OCI-LY7 (cell line): ENCODE results near the gene TMEM225B. TPM values are rescaled to one million over a fixed set of nuclear protein-coding genes. Genes with fewer than 3 reads are reported as not detected.
"Not testable (repeated sequence)": the region's sequence is repeated elsewhere in the genome, so short reads cannot be mapped to it uniquely, and the experiment has no call there.

Source experiments
- BruUV-seq: library from RNA; stranded (reverse); fragments of 400-500 nt; replicated peaks from 2 replicates; lab custom pipeline; 2021; lab: Mats Ljungman, UMichigan
- CTCF ChIA-PET: fragments of 300-600 bp; sonication (Branson Sonifier 250); formaldehyde crosslinking; loops from one replicate; lab custom pipeline; 2022; ENCODE audit warnings: antibody characterized with exemption; ENCODE audit not compliant: unreplicated experiment; lab: Charles Lee
- POLR2A ChIA-PET: fragments of 300-600 bp; sonication (Branson Sonifier 250); formaldehyde crosslinking; loops from one replicate; lab custom pipeline; 2022; ENCODE audit warnings: antibody characterized with exemption; lab: Charles Lee
- DNase-seq: peaks from one replicate; pipeline ENCODE4 v3.0.0-alpha.2; 2015; ENCODE audit warnings: low spot score
- H2AFZ ChIP-seq: fragments of 200-600 bp; sonication (generic), shearing (Covaris generic); 2 replicates; pipeline ENCODE4 v1.6.1; 2014; ENCODE audit warnings: mild to moderate bottlenecking, antibody characterized with exemption, low read length, moderate library complexity
- H3K27ac ChIP-seq: fragments of 200-600 bp; sonication (generic); 2 replicates; pipeline ENCODE4 v1.5.1; 2014; ENCODE audit warnings: mixed run types, low read depth, mild to moderate bottlenecking, moderate library complexity, low read length, inconsistent platforms; ENCODE audit not compliant: poor library complexity, severe bottlenecking
- H3K36me3 ChIP-seq: fragments of 200-600 bp; sonication (generic); 2 replicates; pipeline ENCODE4 v1.6.1; 2014; ENCODE audit warnings: mild to moderate bottlenecking, antibody characterized with exemption, low read length, moderate library complexity, mixed read lengths; ENCODE audit not compliant: insufficient read depth
- H3K4me1 ChIP-seq: fragments of 200-600 bp; sonication (generic); 2 replicates; pipeline ENCODE4 v1.5.1; 2014; ENCODE audit warnings: mild to moderate bottlenecking, low read length; ENCODE audit not compliant: insufficient read depth, poor library complexity, severe bottlenecking
- H3K4me2 ChIP-seq: fragments of 200-600 bp; sonication (generic); 2 replicates; pipeline ENCODE4 v1.6.1; 2014; ENCODE audit warnings: mild to moderate bottlenecking, low read length
- H3K4me3 ChIP-seq: fragments of 200-600 bp; sonication (generic); 2 replicates; pipeline ENCODE4 v1.5.1; 2014; ENCODE audit warnings: mild to moderate bottlenecking, low read depth, low read length; ENCODE audit not compliant: poor library complexity, severe bottlenecking
- H3K79me2 ChIP-seq: fragments of 200-600 bp; sonication (generic); 2 replicates; pipeline ENCODE4 v1.6.1; 2016; ENCODE audit warnings: low read depth, mild to moderate bottlenecking, low read length, moderate library complexity, mixed read lengths; ENCODE audit not compliant: insufficient read depth
- H3K9me2 ChIP-seq: fragments of 200-600 bp; sonication (generic); 2 replicates; pipeline ENCODE4 v1.6.1; 2016; ENCODE audit warnings: mild to moderate bottlenecking, low read length, mixed read lengths; ENCODE audit not compliant: insufficient read depth
- H3K9me3 ChIP-seq: fragments of 200-600 bp; sonication (generic); 2 replicates; pipeline ENCODE4 v1.6.1; 2014; ENCODE audit warnings: mild to moderate bottlenecking, mixed run types, low read length, mixed read lengths
- H4K20me1 ChIP-seq: fragments of 200-600 bp; sonication (generic); 2 replicates; pipeline ENCODE4 v1.6.1; 2014; ENCODE audit warnings: mild to moderate bottlenecking, antibody characterized with exemption, low read length, moderate library complexity, mixed read lengths; ENCODE audit not compliant: insufficient read depth
- EZH2phosphoT487 ChIP-seq: fragments of 200-600 bp; sonication (generic); IDR thresholded peaks from 2 replicates; pipeline ENCODE4 v1.6.1; 2018; ENCODE audit warnings: low read depth, borderline replicate concordance, mild to moderate bottlenecking, mixed run types, antibody characterized with exemption, low read length, moderate library complexity, mixed read lengths
- intact Hi-C: fragments of 100-400 bp; cut with micrococcal nuclease; formaldehyde crosslinking; loops from one replicate; pipeline ENCODE4 v1.10.0; 2022; ENCODE audit not compliant: unreplicated experiment
- total RNA-seq, 2 experiments: library from RNA; depleted of rRNA in 1 of 2; stranded (reverse); fragments of >200 nt in 1 of 2; shearing (Covaris generic) in 1 of 2; gene quantifications; 2 replicates each; pipeline ENCODE4 v1.2.3, GENCODE V29; 2014 to 2022
- TF ChIP-seq, protein P1 (sequence below): fragments of 200-600 bp; sonication (generic); conservative IDR thresholded peaks from 2 replicates; pipeline ENCODE4 v1.5.1; 2014; ENCODE audit warnings: mild to moderate bottlenecking, antibody characterized with exemption, low read length, moderate library complexity, mixed read lengths

Gene TMEM225B
- total RNA-seq, 2 experiments from 2014 or later: 2.4 TPM

- peaks cover 53% of the 10 kb centered on the region; the same call in 1 of the 2 replicates for H3K36me3 ChIP-seq
- no peaks in the 10 kb centered on the region for H3K4me1 ChIP-seq
- H3K4me3 ChIP-seq: no peak overlapping the region
- no peak overlapping the region for H3K27ac ChIP-seq
- BruUV-seq: TSS peak; percentile 14
- no peaks in the 10 kb centered on the region for H3K79me2 ChIP-seq
- intact Hi-C loops: no loop called here
- ChIA-PET POLR2A (interaction anchor here (0.6 kb wide), 1 partner anchor 508 kb away, joined by 3 read pairs; no protein-coding TSS in a partner anchor), CTCF (no interaction called here)
- H4K20me1 ChIP-seq: no peaks in the 10 kb centered on the region
- no peak for TF ChIP-seq EZH2phosphoT487
- TF ChIP-seq, protein P1, sequence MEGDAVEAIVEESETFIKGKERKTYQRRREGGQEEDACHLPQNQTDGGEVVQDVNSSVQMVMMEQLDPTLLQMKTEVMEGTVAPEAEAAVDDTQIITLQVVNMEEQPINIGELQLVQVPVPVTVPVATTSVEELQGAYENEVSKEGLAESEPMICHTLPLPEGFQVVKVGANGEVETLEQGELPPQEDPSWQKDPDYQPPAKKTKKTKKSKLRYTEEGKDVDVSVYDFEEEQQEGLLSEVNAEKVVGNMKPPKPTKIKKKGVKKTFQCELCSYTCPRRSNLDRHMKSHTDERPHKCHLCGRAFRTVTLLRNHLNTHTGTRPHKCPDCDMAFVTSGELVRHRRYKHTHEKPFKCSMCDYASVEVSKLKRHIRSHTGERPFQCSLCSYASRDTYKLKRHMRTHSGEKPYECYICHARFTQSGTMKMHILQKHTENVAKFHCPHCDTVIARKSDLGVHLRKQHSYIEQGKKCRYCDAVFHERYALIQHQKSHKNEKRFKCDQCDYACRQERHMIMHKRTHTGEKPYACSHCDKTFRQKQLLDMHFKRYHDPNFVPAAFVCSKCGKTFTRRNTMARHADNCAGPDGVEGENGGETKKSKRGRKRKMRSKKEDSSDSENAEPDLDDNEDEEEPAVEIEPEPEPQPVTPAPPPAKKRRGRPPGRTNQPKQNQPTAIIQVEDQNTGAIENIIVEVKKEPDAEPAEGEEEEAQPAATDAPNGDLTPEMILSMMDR: peak; percentile 32; the same call in 1 of the 2 replicates
- peak; percentile 9 for DNase-seq
- no peak overlapping the region for H2AFZ ChIP-seq
- H3K4me2 ChIP-seq: no peak overlapping the region
- H3K9me2 ChIP-seq: no peaks in the 10 kb centered on the region
- H3K9me3 ChIP-seq: no peaks in the 10 kb centered on the region
These were observed 33.4 kb downstream of the TMEM225B start for GRCh38 chr7:99631295-99632109.

DNA sequence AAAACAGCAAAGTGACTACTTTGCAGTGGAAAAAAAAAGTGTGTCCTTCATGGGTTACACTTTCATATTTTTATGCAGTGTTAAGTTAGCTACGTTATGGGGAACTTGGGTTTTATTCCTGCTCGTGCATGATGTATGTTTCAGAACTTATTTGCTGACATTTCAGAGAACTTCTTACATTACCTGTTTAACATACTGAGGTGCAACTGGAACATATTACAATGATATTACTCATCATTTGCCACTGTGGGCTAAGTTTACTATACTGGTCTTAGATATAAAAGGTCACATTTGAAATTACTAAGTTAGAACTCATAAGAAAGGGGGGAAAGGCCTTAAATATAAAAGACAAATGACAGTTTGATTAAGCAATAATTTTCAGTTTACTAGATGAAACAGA lies 39.3 kb downstream of the TMEM225B start:
- H3K27ac ChIP-seq, H3K4me2 ChIP-seq, H3K9me3 ChIP-seq, H3K4me1 ChIP-seq, DNase-seq, CTCF ChIA-PET, BruUV-seq, H3K79me2 ChIP-seq, H4K20me1 ChIP-seq, H3K36me3 ChIP-seq, intact Hi-C loops, H2AFZ ChIP-seq, H3K9me2 ChIP-seq, H3K4me3 ChIP-seq: not testable (repeated sequence)
- POLR2A ChIA-PET: interaction anchor here (0.5 to 1.0 kb wide), 2 partner anchors 20 to 29 kb away, joined by 3 read pairs; no protein-coding TSS in a partner anchor

DNA sequence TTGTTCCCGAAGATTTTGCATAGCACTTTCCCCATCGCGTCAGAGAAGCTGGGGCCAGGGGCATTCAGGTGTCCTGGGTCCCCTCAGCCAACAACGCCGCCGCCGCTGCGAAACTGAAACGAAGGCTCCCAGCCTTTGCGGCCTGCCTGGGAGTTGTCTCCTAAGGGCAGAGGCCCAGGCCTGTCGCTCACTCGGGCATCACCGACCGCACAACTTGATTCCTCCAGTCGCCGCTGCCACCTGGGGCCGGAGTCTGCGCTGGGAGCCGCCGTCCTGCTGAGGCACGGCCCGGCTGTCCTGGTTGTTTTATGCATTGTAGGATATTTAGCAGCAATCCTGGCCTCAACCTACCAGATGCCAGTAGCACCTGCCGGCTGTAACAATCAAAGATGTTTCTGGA lies 40.7 kb downstream of the TMEM225B start:
- no peak for TF ChIP-seq EZH2phosphoT487
- TF ChIP-seq, protein P1: no peak
- POLR2A ChIA-PET: no interaction called here
- BruUV-seq: no TSS peak

More for the DNA sequence above, 40.7 kb downstream of the TMEM225B start:
- no peak for DNase-seq
- Histone ChIP-seq H3K4me3 (no peak overlapping the region), H3K9me3 (no peaks in the 10 kb centered on the region), H3K4me1 (no peaks in the 10 kb centered on the region), H3K79me2 (no peaks in the 10 kb centered on the region), H3K36me3 (no peaks in the 10 kb centered on the region; the same call in 1 of the 2 replicates), H4K20me1 (no peaks in the 10 kb centered on the region), H3K27ac (no peak overlapping the region), H2AFZ (no peak overlapping the region), H3K4me2 (no peak overlapping the region), H3K9me2 (no peaks in the 10 kb centered on the region)
- intact Hi-C loops: no loop called here
- CTCF ChIA-PET: no interaction called here
